HG02981 (cell line): ENCODE results near the gene GAD2.

Experiments
- ATAC-seq: cut with Tn5 transposase; IDR thresholded peaks from one replicate; pipeline ENCODE4 v1.9.1; 2021; ENCODE audit warnings: mild to moderate bottlenecking, moderate library complexity; ENCODE audit not compliant: unreplicated experiment

The GAD2 gene

DNA sequence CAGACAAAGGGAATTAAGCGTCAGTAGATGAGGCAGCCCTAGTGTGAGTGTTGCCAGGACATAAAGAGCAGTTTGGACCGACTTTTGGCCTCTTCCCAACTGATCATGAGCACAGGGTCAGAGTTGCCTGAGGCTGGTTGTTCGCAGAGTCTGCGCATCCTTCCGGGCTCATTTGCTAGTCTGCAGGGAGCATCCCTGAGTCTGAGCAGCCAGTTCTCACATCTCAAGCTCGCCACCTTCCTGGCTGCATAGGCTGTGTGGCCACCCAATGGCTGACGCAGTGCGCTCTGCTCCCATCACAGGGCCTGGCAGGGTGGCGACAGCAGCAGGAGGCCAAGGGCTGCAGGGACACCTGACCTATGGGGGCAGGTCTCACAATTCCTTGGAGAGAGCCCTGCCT is 5.0 kb downstream of the GAD2 start:
- ATAC-seq = no peak

DNA sequence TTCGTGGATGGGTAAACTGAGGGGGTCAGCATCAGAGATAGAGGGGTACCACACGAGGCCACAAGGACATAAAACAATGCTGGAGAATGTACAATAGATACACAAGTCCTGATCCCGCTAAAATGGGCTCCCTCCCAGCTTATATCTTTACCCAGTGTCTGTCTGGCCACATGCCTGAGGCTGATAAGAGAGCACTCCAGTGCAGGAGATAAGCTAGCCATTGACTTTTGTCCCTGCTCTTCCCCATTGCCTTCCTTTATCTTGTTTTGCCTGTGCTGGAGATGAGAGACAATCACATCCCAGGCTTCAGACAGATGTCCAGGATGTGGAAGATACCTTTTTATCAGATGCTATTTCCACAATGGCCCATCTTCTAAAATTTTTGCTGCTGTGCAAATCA is 6.0 kb downstream of the GAD2 start:
- no peak for ATAC-seq

DNA sequence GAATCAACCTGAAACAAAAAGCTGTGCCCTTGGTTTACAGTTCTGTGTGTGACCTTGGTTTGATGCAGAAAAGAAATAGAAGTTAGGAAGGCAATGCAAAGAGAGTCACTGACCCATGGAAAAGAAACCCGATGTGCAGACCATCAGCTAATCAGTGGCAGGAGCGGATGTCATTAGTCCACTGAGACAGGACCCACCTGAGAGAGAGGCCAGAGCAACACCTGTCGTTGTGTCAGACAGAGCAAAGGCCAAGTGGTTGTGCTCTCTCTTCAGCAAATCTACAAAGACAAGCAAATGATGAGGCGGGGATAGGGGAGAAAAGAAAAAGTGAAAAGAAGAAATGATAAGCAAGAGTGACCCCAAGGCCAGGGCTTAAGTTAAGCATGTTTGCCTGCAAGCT is 8.7 kb downstream of the GAD2 start:
- no peak for ATAC-seq

DNA sequence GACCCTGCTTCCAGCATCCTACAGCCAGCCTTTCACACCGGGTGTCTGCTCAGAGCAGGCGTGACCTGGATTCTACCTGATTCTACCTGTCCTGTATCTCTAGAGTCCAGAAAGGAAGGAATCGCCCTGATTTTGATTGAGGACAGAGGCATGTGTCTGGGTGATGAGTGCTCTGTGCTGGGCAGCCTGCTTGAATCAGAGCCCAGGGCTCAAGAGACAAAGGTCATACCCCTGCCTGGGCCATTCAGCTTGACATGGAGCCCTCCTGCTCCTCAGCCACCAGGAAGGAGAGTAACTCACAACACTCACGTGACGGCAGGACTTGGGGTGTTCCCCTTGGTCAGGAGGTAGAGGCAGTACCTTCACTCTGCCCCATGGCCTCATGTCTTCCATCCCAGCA is 11.2 kb downstream of the GAD2 start:
- ATAC-seq = no peak

DNA sequence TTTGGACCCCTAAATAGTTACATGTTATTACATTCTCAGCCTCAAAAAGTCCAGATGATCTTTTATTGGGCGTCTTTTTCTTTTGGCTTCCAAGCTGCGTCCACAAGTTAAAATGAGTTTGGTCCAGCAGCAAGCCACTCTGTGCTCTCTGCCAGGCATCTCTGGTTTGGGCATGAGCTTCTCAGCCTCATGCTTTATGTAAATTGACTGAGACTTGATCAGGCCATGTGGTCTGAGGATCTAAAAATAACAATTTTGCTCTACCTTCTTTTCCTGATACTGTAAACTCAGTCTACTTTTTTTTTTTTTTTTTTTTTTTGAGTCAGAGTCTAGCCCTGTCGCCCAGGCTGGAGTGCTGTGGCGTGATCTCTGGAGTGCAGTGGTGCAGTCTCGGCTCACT is 15.6 kb downstream of the GAD2 start:
- ATAC-seq = no peak

DNA sequence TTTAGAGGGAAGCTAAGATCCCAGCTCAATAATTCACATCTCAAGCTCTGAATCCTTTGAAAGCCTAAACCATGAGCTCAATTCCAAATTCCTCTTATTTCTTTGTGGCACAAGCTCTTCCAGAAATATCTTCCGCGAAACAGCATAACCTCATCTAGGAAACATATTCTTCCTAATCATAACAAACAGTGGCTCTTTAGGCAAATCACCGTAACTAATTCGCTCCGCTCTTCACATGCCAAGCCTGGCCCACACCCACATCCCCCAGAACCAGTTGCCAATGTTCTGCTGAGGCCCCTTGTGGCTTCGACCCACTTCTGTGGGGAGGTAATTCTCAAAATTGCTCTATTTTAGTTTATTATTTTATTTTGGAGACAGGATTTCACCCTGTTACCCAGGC is 19.2 kb downstream of the GAD2 start:
- no peak for ATAC-seq

DNA sequence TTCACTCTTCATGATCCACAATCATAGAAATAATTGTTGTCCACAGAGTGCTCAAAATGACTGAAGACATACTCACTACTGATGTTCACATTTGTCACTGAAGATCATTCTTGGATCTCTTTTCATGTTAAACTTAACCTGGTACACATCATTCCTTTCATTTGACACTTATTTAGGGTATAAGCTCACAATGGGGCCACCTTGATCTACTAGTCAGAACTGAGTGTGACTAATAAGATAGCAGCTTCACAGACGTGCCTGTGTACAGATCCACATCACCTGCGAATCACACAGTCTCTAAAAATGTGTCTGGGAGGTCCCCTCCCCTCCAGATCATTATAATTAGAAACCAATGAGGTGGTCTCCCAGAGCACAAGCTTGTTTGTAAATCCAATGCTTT is 21.8 kb downstream of the GAD2 start:
- no peak for ATAC-seq

DNA sequence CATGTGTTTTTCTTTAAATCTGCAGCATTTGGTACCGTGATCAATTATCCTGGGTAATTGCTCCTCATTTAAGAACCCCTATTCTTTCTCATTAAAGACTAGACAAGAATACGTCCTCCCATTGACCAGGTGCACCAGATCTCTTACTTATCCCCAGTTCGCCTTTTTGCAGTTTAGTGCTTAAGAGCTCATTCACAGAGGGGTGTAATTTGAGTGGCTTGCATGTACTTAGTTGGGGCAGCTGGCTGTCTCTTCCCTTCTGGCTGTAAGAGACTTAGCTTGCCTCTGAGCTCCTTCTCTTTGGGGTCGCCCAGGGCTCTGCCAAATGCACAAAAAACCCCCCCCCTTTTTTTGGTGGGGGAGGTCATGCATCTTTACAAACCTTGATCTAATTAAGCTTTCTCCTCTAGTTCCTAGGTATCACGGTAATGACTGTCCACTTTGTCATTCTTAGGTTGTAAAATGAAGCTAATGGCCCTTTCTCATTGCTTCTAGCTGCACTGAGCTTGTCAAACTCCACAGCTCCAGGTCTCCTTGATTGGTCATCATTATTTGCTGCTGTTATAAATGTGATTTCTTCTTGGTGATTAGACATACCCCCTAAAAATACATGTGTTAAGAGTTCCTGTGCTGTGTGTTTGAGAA is 26.3 kb downstream of the GAD2 start:
- ATAC-seq = no peak

DNA sequence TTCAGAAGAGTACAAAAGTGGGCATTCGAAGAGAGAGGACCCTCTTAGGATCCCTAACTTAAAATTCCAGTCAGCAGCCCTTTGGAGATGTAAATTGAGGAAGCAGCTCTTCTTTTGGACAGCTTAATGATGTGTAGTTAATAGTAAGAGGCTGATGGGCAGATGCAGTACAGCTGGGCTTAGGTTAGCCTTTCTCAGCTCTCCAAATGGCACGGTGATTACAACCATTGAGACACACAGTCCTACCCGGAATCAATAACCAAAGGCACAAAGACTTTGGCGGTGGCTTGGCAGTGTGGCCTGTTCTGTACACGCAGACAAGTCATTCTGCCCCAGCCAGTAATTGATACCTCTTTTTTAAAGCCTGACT is 26.8 kb downstream of the GAD2 start:
- ATAC-seq = no peak

DNA sequence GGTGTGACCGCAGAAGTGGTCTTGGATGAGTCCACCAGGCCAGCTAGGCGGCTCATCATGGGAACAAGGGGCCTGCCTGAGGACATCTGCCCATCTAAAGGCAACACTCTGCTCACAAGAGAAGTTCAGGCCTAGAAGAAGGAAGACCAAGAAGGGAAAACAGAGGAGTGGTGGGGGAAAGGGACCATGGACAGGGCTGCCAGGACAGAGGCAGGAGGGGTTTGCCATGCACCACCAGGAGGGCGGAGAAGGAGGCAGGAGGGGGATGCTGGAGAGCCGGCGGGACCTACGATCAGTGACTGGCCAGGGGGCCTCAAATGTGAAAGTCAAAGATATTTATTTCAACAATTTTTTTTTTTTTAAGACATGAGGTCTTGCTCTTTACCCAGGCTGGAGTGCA is 33.1 kb downstream of the GAD2 start:
- ATAC-seq = no peak

DNA sequence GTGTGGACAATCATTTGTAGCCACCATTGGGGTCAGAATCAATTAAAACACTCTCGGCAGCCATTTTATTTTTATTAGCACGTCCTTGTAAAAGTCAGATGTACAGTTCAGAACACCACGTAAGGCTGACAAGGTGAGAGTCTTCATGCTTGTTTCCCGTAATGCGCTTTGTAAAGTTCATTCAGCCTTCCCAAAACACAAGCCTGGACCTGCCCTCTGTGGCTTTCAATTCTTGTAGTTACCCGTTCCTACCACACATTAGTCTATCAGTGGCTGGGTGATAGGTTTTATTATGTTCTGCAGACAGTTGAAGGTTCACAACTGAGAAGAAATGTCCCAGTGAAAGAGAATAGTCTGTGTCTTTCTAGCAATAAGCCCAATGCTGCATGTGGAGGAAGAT is 35.4 kb downstream of the GAD2 start:
- no peak for ATAC-seq

DNA sequence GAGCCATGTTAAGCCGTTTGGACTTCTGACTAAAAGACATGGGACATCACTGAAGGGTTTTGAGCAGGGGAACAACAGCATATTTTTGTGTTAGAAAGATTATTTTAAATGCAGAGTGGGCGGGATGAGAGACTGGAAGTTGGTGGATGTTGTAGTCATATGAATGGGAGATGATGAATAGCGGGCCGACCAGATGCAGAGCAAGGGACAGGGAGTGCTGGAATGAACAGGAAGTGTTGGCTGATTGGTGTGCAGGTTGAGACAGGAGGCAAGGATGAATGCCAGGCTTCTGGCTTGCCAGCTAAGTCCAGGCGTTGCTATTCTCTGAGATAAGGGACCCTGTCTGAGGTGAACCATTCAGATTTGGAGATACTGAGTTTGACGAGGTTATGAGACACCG is 38.0 kb downstream of the GAD2 start:
- ATAC-seq = no peak

DNA sequence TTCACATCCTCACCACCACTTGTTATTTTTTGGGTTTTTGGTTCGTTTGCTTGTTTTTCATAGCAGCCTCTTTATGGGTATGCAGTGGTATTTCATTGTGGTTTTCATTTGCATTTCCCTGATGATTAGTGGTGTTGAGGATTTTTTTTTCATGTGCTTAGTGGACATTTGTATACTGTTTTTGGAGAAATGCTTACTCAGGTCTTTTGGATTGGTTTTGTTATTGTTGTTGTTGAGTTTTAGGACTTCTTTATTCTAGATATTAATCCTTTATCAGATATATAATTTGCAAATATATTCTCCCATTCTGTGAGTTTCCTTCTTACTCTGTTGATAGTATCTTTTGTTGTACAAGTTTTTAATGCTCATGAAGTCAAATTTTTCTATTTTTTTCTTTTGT is 42.8 kb downstream of the GAD2 start:
- no peak for ATAC-seq

DNA sequence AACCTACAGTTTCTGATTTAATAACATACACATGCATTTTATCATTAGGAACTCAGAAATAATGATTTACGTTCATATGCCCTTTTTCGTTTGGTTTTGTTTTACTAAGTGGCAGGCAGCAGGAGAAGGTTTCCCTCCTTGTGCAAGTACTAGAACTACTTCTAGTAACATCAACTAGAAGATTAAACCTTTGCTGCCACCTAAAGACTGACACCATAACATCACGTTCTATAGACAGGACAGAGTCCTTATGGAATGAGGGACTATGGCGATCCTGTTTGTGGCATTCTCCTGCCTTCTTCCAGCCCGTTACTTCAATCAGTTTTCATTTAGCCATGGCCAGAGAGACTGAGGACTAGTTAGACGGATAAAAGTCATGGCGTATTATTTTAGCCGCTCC is 53.2 kb downstream of the GAD2 start:
- no peak for ATAC-seq

DNA sequence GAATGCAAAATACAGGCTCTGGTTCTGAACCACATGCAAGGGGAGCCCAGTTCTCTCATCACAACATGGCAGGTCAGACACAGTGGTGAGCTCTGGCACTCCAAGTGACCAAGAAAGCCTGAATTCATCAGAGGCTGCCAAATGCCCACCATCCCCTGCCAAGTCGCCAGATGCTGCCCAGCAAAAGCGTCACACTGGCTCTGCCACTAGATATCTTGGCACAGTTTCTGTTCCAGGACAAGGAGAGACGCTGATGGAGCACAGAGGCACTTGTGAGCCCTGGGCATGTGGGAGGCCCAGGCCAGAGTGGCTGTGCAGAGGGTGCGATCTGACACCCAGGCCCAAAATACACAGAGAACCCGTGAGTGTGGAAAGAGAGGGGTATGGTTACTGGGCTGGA is 57.8 kb downstream of the GAD2 start:
- ATAC-seq = no peak

DNA sequence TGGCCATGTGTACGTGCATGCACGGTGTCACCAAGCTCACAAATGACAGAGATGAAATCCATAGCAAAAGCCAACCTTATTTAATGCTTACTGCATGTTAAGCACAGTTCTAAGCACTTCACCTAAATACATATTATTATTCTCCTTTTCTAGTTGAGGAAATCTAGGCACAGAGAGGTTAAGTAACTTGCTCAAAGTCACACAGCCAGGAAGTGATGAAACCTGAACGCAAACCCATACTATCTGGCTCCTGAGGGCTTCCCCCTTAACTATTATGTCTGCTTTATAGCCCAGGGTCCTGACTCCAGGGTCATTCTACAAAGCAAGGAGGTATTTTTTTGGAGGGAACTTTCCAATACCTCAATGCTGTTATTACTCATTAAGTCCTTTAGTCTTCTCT is 61.7 kb downstream of the GAD2 start:
- ATAC-seq = no peak

DNA sequence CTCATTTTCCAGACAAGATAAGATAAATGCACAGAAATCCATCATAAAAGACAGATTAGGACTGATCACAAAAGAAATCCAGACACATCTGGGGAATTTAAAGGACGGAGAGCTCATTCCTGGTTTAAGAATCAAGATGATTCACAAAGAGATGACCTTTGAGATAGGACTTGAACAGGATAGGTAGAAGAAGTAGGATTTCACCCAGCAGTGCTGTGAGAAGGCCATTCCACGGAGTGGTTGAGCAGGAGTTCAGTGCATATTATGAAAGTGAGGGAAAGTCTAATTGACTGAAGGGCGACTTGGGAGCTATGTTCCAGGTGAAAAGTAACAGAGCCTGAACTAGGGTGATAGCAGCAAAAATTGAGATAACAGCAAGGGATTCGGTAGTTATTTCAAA is 73.7 kb downstream of the GAD2 start:
- no peak for ATAC-seq

DNA sequence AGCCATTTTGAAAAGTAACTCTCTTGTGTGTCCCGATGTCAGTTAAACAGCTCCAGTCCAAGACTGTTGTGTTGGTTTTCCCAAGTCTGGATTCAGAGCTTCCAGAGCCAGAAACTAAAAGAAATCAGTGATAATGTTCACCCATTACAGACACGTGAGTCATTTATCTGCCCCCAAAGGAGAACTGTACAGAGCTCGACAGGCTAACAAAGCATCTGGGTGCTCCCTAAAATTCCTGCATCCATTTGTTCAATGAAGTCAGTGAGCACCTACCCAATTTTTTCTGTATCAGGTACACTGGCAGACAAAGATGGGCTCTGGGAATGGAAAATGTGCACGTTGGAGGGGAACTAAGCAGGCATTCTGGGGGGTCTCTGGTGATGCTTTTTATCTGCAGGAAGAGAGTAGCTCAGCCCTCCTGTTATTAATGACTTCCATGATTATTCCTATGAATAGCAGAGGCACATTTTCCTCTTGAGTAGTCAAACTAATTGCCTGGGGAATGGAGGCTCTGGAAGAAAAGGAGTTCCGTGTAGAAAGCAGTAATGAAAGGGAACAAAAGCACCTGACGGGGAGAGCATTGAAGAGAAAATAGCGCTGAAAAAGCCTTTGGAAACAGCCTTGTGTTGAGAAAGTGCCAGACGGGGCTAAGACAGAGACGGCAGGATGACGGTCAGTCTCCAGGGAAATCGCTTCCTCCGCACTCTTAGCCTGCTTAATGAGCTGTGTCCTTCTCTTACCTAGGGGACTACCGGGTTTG is 75.3 kb downstream of the GAD2 start:
- no peak for ATAC-seq

DNA sequence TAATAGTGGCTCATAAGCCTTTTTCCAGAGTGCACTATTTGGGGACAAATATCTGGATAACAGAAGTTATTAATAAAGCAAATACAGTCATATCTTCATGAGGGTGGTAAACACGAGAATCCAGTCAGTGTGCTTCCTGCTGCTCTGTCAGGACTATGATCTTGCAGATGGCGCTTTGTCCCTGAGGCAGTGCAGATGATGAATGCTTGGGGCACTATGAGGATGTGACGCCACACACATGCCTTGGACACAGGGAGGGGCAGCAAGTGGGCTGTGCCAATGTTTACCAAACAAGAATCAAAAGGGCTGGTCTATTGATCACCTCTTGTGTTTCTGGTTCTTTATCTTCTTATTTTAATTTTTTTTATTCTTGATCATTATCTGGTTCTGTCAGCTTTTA is 79.8 kb downstream of the GAD2 start:
- ATAC-seq = no peak

DNA sequence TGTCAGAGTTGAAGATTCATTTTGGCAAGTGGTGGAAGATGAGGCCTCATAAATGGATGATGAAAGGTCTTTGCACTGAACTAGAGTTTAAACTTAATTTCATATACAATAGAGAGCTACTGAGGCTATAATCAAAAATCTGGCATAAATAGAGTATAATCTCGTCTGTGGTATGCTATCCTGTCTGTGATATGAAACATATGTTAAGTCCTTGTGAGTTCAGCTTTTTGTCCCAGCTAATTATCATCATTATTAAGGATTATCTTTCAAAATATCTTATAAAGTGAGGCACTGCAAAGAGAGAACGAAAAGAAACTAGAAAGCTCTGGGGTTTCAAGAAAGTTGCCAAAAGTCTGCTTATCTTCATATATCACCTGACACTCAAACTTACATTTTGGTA is 83.4 kb downstream of the GAD2 start:
- ATAC-seq = no peak

DNA sequence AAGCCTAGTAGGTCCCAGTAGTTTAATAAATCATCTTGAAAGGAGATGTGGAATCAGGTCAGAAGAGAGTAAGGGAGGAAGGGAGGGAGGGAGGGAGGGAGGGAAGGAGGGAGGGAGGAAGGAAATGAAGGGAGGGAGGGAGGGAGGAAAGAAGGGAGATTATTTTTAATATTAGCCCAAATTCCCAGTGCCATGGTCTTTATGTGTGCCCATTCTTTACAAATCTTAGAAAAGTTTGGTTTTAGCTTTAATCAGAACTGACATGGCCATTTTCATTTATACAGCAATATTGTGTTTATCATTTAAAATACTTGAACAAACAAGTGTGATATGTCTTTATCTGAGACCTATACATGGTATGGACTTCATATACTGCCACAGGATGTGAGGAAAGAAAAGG is 86.8 kb downstream of the GAD2 start:
- no peak for ATAC-seq

DNA sequence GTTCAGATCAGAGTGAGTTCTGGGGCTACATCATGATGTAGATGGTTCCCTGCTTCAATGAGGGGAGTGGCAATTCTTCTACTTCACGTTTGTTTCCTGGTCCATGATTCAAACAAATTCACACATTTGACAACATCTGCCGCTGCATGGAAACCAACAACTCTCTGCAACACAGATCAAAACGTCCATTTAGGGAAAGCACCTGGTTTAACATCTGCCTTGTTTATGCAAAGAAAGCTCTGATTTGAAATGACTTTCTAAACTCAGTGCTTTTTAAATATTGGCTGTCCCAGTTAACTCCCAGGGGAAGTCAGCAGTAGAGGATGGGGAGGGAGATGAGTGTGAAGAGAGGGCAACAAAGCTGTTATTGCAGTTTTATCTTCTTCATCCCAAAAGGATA is 93.8 kb downstream of the GAD2 start:
- ATAC-seq = no peak

DNA sequence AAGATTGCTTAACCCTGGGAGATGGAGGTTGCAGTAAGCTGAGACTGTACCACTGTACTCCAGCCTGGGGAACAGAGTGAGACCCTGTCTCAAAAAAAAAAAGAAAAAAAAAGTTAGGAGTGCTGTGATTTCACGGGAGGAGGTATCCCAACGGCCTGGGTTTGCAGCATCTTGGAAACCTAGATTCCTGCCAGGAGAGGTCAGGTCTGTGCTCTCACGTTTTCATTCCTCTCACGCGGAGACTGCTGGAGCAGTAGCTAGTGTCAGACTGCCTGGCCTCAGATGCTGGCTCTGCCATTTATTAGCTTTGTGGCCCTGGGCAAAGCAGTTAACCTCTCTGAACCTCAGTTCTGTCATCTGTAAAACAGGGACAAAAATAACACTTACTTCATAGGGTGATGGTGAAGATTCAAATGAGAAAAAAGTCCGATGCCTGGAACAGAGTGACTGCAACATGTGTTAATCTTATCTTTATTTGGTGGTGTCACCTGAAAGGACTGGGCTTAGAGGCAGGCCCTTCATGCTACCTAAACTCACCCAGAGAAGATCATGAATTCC is 94.9 kb downstream of the GAD2 start:
- ATAC-seq = no peak
